GM21737 (cell line): ENCODE measurements around the gene DISC1.

Experiments
- ATAC-seq: cut with Tn5 transposase; IDR thresholded peaks from one replicate; pipeline ENCODE4 v1.9.1; 2021; ENCODE audit warnings: mild to moderate bottlenecking, moderate library complexity; ENCODE audit not compliant: unreplicated experiment

Gene DISC1

DNA sequence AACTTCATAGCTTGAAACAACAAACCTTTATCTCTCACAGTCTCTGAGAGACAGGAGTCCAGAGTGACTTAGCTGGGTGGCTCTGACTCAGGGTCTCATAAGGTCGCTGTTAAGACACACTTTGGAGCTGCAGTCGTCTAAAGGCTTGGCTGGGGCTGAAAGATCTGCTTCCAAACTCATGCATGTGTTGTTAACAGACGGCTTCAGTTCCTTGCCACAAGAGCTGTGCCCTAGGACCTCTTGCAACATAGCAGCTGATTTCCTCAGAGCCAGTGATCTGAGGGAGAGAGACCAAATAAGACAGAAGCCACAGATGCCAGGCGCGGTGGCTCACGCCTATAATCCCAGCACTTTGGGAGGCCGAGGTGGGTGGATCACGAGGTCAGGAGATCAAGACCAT is 176.8 kb downstream of the DISC1 start:
- ATAC-seq = no peak

DNA sequence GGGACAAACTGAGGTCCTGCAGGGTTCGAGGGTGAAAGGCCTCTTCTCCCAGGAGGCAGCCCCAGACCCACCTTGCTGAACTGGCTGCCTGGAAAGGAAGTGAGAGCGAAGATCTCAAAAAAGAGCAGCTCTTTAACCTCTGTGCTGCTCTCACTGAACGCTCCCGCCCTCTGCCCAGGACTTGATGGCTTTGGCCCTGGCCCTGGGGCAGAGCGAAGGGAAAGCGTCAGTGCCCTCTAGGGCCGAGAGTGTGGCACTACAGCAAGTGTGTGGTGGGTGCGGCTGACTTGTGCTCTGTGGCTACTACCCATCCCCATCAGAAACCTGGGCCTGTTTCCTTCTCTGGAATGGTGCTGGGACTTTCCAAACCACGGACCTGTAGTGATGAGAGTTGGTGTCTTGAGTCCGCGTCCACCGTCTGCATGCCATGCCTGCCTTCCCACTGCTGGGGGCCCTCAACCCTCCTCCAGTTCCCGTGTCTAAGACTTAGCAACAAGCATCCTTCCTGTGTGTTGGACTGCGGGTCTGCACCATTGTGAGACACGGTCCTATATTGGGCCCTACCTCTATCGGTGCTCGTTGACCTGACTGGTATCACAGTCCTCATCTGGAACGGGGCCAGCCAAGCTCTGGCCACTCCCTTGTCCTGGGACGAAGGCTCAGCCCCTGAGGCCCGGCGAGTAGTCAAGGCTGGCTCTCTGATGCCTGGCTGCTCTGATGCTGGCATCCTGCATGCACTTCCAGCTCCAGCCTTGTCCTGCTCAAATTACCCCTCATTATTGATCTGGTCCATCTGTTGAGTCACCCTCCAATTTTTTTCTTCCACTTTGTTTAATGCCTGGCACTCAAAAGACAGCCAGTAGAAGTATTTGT is 180.3 kb downstream of the DISC1 start:
- ATAC-seq = peak; percentile 76

DNA sequence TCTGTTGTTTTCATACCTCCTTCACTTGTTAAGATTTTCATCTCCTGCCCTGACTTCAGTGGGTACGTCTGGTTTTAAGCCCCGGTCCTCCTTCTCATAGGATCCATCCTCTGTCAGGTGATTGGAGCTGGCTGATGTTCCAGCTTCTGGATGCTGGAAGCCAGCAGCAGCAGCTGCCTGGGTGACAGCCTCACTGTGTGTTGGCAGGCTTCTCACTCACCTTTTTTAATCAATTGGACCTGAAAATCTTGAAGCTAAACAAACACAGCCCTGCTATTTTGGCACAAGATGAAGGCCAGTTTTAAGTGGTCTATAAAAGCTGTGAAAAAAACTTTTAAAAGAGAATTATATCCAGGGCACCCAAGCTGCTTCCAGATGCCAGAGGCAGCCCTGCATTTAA is 181.0 kb downstream of the DISC1 start:
- ATAC-seq = no peak

DNA sequence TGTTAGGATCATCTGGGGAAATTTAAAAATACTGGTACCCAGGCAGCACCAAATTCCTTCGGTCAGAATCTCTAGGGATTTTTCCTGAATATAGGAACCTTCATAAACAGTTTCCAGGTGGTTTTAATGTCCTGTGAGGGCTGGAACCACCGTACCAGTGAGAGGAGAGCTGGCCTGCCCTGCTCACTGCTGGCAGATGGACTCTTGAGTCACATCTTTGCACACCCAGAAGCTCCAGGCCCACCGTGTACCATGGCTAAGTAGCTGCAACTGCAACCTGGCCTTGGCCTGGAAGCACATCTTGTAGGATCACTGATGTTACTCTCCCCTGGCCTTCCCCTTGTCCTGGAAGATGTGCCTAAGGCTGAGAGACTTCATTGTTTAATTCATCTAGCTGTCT is 181.5 kb downstream of the DISC1 start:
- ATAC-seq = no peak

DNA sequence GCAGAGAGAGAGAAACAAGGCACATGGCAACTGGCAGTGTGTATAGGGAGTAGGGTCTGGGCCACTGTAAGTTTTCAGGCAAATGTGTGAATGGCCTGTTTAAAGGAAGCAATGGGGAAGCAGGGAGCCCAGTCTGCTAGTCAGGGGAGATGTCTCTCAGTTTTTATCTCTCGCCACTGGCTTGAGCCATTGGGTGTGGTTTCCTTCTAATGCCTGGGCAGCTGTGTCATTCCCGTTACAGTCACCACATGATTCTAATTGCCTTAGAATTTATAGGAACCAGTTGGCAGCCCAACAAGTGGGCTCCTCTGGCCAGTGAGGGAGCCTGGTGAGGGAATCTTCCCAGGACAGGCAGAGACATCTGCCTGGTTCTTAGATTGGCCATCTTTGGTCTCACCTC is 182.4 kb downstream of the DISC1 start:
- no peak for ATAC-seq

DNA sequence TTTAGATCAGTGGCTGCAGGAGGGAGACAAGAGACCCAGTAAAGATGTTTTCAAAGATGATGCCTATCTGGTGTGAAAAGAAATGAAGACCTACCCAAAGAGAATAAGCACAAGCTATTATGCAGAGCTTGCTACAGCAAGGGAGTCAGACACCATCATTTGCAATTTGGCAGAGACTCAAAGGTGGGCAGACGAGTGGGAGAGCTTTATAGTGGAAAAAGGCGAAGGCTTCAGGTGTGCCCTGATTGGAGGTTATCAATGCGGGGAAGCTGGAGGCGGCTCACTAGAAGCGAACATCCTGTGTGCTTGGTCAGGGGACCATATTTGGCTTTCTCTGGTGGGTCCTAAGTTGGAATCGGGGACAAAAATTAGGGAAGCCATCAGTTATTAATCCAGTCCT is 183.8 kb downstream of the DISC1 start:
- ATAC-seq = no peak

DNA sequence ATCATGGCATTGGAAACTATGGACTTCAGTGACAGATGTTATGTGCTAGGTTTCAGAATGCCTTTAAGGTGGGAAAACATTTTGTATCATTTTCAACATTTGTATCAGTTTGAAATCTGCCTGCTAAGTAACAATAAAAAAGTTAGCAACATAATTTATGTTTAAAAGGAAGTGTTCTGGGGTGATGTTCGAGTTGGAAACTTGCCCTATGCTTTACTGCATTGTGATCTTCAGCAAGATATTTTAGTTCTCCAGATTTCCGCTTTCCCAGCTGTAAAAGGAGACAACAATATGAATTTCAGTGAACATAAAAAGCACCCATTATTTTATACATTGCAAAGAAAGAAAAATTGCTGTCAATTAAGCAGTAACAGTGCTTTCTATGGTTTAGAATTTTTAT is 187.4 kb downstream of the DISC1 start:
- no peak for ATAC-seq

DNA sequence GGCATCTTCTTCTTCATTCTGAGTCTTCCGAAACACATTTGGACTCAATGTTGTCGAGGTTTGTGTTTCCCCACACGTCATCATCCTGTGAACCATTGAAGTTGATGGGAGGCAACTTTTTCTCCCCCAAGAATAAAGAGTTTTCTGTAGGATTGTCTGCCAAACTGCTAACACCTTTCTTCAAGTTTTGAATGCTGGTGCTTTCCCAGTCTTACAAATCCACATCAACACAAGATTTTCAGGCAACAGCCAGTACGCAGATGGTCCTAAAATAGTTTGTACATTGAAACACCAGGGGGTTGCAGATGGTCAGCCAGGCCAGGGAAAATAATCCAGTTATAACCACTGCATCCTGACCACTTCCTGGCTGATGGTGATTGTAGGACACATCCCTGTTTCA is 187.9 kb downstream of the DISC1 start:
- no peak for ATAC-seq

DNA sequence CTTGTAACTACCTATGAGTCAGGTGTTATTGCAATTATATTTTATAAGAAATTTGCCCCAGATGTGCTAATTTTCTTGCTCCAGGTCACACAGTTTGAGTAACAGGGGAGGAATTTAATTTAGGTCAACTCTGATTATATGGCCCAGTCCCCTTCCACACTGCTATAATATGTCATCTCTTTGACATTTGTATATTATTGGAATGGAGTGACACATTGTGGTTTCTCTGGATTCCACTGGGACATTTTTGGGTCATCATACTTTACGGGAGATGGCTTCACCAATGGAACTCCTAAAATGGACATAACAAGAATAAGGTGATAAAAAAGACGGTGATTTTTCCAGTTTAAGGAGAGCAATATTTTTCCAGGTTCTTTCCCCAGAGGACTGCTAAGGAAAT is 191.2 kb downstream of the DISC1 start:
- no peak for ATAC-seq

DNA sequence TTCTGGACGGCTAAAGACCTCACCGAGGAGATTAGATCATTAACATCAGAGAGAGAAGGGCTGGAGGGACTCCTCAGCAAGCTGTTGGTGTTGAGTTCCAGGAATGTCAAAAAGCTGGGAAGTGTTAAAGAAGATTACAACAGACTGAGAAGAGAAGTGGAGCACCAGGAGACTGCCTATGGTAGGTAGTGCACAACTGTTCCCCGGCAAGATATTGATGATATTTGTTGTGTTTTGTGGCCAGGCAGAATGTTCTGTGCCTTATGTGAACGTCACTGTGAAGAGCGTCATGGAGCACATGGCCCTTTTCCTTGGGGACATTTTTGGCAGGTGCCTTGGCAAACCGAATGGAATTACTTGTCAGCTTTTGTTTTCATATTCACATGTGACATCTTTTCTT is 191.7 kb downstream of the DISC1 start:
- no peak for ATAC-seq

DNA sequence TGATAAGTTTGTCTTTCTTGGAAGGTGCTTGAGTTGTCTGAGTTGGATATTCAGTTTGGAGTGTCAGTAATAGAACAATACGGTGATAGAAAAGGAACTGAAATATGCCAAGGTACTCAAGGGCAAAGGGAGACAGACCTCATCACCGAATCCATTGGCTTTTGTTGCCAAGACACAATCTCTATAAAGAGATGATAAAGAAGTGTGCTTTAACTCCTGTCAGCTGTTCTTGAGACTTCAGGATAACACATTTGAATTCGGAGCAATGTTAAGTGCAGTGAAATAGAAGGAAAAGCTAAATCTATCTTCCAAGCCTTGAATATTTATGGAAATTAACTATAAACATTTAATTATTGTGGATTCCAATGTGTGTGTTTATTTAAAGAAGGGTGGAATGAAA is 194.7 kb downstream of the DISC1 start:
- ATAC-seq = no peak

DNA sequence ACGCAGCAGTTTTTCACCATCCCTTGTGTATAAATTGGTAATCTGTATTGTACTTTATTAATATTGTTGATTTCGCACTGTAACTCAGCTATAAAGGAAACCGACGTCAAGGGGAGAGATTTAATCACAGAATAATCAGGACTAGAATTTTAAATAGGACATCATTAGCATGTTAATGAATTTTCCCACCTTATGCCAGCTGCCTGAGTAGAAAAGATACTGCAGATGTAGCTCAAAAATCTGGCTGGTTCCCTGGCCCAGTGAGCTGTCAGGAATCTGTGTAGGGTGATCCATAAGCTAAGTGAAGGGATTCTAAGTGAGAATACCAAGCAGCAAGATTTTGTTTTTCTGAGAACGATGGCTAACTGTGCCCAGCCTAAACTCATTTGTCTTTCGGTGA is 195.5 kb downstream of the DISC1 start:
- no peak for ATAC-seq

DNA sequence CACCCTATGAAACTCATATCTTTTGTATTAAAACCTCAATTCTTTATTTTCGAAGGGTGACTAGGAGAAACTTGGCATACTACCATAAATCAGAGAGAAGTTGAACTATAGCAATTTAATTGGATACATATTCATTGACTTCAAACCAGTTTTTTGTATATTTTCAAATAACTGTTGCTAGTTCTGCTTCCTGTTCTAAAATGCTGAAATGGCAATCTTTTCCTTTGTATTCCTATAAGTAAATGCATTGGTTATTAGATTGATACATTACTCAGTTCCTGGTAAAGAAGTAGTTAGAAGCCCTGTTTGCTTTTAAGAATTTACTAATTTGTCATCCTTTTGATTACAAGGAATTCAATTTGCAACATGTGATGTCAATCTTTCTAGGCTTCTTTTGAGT is 200.0 kb downstream of the DISC1 start:
- no peak for ATAC-seq

DNA sequence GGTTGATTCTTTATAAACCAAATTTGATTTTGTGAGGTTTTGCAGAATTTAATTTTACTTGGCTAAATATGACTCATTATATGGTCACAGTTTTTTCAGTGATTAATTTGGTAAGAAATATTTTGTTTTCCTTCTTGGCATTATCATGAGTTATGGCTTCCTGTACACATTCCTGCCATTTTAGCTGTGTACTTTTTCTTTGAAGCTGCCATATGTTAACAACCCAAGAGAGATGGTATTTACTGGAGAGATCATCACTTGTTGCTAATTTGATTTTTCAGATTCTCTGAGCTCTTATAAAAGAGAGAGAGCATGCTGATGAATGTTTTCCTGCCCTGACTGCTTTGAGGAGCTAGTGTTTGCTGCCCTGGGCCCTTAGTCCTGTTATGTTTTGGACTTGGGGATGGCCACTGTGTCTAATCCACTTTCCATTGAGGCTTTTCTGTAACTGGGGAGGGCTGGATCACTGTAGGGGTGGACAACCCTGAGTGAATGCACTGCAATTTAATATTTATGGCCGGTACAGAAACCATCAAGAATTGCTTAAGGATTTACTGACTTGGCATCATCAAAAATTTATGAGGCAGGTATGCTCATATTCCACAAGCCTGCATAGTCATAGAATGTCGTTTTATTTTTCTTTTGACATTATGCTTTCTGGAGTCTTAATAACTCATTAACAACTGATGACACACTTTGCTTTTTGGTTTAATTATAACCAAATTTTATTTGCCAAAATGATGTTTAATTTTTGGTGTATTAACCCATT is 200.9 kb downstream of the DISC1 start:
- ATAC-seq = no peak

DNA sequence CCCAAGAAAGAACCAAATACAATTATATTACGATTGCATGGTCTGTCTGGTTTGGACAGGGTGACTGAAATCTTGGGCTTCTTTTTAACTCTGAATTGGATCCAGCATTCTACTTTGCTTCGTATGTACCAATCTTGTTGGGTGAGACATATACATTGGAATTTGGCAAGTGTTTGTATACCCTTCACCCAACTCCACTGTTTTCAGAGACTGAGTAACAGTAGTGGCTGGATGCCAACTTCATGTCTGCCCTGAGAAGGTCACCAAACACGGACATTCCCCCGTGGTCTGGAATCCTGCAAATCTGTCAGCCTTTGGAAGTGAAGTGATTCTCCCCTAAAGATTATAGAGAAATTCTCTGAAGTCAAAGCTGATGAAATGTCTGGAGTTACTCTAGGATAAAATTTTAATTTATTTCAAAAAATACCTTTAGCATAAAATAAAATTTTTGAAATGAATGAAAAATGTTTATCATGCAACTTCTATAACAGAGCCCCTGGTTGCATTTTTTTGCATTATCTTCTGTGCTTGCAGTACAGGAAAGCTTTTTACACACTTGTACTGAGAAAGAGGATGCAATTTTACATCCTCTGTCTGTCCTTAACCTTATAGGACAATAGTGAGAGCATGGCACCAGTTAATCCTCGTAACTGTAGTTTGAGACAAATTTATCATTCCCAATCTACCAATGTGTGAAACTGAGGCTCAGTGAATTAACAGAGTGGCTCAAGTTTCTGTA is 201.8 kb downstream of the DISC1 start:
- no peak for ATAC-seq

DNA sequence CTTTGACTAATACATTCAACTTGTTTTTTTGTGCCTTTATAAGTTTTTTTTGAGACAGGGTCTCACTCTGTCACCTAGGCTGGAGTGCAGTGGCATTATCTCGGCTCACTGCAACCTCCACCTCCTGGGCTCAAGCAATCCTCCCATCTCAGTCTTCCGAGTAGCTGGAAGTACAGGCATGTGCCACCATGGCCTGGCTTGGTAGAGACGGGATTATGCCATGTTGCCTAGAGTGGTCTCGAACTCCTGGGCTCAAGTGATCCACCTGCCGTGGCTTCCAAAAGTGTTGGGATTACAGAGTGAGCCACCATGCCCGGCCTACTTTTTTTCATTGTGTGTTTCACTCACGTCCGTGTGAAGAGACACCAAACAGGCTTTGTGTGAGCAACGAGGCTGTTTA is 202.7 kb downstream of the DISC1 start:
- ATAC-seq = no peak

DNA sequence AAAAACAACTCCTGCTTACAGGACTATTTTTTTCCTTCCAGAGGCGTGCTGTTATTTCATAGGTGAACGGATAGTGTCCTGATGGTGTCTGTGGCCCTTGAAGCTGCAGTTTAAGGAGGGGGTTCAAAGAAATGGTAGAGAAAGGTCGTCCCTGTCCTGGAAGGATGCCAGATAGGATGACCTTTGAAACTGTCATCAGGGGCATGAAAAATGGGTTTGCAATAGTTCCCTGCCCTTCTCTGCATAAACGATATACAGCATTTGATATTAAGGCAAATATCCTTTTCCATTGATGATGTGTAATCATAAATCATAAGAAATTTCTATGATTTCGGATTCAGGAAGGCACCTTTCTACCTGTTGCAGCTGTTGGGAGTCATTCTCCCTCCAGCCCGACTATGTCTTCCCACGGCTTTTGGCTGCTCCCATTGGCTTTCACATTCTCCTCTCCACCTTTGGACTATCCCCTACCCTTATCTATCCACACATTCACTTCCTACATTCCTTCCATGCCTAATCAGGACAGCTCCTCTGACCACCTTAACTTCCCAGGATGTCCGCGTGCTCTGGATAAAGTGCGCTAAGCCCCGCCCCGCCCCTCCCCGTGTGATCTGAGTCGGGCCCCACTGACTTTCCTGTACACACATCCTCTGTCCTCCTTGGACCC is 209.8 kb downstream of the DISC1 start:
- ATAC-seq = no peak

DNA sequence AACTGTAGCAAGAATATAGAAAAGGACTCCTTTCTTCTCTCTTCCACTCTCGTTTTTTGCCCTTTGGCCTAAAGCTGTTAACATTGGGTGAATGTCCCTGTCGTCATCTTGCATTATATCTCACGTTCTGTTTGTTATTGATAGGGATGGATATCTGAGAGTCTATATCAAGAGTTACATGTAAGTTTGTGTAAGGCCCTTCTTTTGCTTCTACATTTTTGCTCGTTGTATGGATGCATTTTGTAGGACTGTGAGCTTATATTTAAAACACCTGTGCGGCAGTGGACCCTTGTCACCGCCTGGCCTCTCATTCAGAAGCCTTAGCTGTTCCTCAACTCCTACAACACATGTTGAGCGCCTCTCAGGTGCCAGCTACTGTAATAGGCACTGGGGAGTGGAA is 211.9 kb downstream of the DISC1 start:
- no peak for ATAC-seq

DNA sequence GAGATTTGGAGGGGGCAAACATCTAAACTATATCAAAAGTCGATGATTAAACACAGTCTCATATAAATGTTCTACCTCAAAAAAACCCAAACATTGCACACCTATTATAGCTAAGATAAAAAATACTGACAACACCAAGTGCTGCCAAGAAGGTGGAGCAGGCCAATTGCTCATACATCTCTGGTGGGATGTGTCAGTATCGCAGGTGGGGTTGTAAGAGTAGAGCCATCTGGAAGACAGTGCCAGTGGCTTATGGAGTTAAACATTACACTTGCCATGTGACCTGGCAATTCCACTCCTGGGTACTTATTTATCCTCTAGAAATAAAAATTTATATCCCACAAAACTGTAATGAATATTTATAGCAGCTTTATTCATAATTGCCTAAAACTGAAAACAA is 213.4 kb downstream of the DISC1 start:
- no peak for ATAC-seq

DNA sequence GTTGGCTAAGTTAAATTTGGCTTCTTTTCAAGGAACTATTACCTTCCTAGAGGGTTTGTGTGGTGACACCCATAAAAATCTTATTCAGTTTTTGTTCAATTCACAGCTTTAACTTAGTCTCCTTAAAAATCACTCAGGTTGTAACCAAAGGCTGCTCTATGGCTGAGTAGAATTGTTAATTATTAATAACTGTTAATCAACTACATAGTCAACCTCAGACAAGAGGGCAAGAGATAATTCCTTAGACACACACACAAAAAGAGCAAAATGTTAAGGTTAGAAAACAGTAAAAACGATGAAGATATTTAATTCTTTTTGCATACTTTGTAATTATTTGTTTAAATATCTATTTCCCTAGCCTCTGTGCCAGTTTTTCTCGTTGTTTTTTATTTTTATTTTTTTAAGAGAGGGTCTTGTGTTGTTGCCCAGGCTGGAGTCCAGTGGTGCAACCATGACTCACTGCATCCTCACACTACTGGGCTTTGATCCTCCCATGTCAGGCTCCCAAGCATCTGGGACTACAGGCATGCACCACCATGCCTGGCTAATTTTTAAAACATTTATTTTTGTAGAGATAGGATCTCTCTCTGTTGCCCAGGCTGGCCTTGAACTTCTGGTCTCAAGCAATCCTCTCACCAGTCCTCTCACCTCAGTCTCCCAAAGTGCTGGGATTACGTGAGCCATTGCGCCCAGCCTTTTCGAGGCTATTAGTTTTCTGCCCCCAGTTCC is 215.2 kb downstream of the DISC1 start:
- ATAC-seq = no peak
